IMR-90 (cell line): ENCODE data around the gene ADSS1. TPM values are rescaled to one million over a fixed set of nuclear protein-coding genes. Genes with fewer than 3 reads are reported as not detected.

ENCODE experiments used
- ATAC-seq: fragments of 200-7000 bp; cut with Tn5 transposase; 2 replicates; pipeline ENCODE4 v1.9.1; 2020; ENCODE audit warnings: low read depth, mild to moderate bottlenecking, moderate library complexity
- BruUV-seq: library from RNA; stranded (reverse); fragments of 400-500 nt; replicated peaks from 2 replicates; lab custom pipeline; 2021; lab: Mats Ljungman, UMichigan
- CTCF ChIA-PET: fragments of 300-600 bp; formaldehyde crosslinking; extraction: SDS; loops from one replicate; lab custom pipeline; 2021; ENCODE audit warnings: antibody characterized with exemption; lab: Yijun Ruan, JAX
- POLR2A ChIA-PET: fragments of 300-600 bp; sonication (Branson Sonifier 250); formaldehyde crosslinking; loops from one replicate; lab custom pipeline; 2022; ENCODE audit warnings: antibody characterized with exemption; ENCODE audit not compliant: unreplicated experiment; lab: Charles Lee
- DNase-seq: peaks from one replicate; pipeline ENCODE4 v3.0.0; 2013
- H2AFZ ChIP-seq: replicated peaks from 2 replicates; pipeline ENCODE3; 2013; ENCODE audit warnings: low read length, mild to moderate bottlenecking; ENCODE audit not compliant: poor library complexity
- H2AK5ac ChIP-seq: 2 replicates; pipeline ENCODE4 v1.6.1; 2013; ENCODE audit warnings: low read depth, low read length, inconsistent platforms
- H2AK9ac ChIP-seq: replicated peaks from 2 replicates; pipeline ENCODE3; 2013; ENCODE audit warnings: mild to moderate bottlenecking, low read depth, low read length, moderate library complexity; ENCODE audit not compliant: poor library complexity
- H2BK120ac ChIP-seq: 2 replicates; pipeline ENCODE4 v1.6.1; 2013; ENCODE audit warnings: low read depth, low read length, inconsistent platforms
- H2BK15ac ChIP-seq: 3 replicates; pipeline ENCODE4 v1.6.1; 2013; ENCODE audit warnings: low read depth, low read length, inconsistent platforms
- H2BK20ac ChIP-seq: 2 replicates; pipeline ENCODE4 v1.6.1; 2013; ENCODE audit warnings: low read depth, mild to moderate bottlenecking, inconsistent platforms, low read length, moderate library complexity
- H2BK5ac ChIP-seq: 2 replicates; pipeline ENCODE4 v1.6.1; 2013; ENCODE audit warnings: mild to moderate bottlenecking, low read depth, low read length, inconsistent platforms; ENCODE audit not compliant: poor library complexity, severe bottlenecking
- H3K14ac ChIP-seq: replicated peaks from 2 replicates; pipeline ENCODE4 v1.6.1; 2013; ENCODE audit warnings: low read depth, low read length, inconsistent platforms
- H3K18ac ChIP-seq: 2 replicates; pipeline ENCODE4 v1.6.1; 2013; ENCODE audit warnings: low read depth, low read length, control low read depth
- H3K23ac ChIP-seq: 2 replicates; pipeline ENCODE4 v1.6.1; 2013; ENCODE audit warnings: low read depth, low read length, inconsistent platforms
- H3K27ac ChIP-seq: 2 replicates; pipeline ENCODE4 v1.5.1; 2013; ENCODE audit warnings: mild to moderate bottlenecking, control low read depth, low read length; ENCODE audit not compliant: insufficient read depth
- H3K27me3 ChIP-seq: 2 replicates; pipeline ENCODE4 v1.6.1; 2013; ENCODE audit warnings: low read length; ENCODE audit not compliant: control insufficient read depth, insufficient read depth
- H3K36me3 ChIP-seq: 2 replicates; pipeline ENCODE4 v1.6.1; 2013; ENCODE audit warnings: low read length, mixed read lengths; ENCODE audit not compliant: control insufficient read depth, insufficient read depth
- H3K4ac ChIP-seq: 2 replicates; pipeline ENCODE4 v1.6.1; 2013; ENCODE audit warnings: low read depth, low read length, inconsistent platforms
- H3K4me1 ChIP-seq: 2 replicates; pipeline ENCODE4 v1.6.1; 2013; ENCODE audit warnings: low read length, mixed read lengths; ENCODE audit not compliant: control insufficient read depth, insufficient read depth
- H3K4me2 ChIP-seq: 2 replicates; pipeline ENCODE4 v1.6.1; 2013; ENCODE audit warnings: low read depth, mild to moderate bottlenecking, control low read depth, low read length, moderate library complexity
- H3K4me3 ChIP-seq: 2 replicates; pipeline ENCODE4 v1.5.1; 2013; ENCODE audit warnings: low read depth, mild to moderate bottlenecking, control low read depth, low read length, moderate library complexity; ENCODE audit not compliant: insufficient read depth
- H3K56ac ChIP-seq: 2 replicates; pipeline ENCODE4 v1.6.1; 2013; ENCODE audit warnings: low read length, inconsistent platforms; ENCODE audit not compliant: insufficient read depth; ENCODE audit errors: extremely low read depth
- H3K79me1 ChIP-seq, 2 experiments: 2 replicates each; pipeline ENCODE4 v1.6.1; 2013; ENCODE audit warnings: low read length in 2 of 2, inconsistent platforms in 1 of 2, low read depth in 1 of 2
- H3K9ac ChIP-seq: 2 replicates; pipeline ENCODE4 v1.6.1; 2013; ENCODE audit warnings: low read depth, low read length, control low read depth
- H3K9me1 ChIP-seq: 2 replicates; pipeline ENCODE4 v1.6.1; 2013; ENCODE audit warnings: low read length, inconsistent platforms; ENCODE audit not compliant: insufficient read depth
- H3K9me3 ChIP-seq: 2 replicates; pipeline ENCODE4 v1.6.1; 2013; ENCODE audit warnings: low read length; ENCODE audit not compliant: control insufficient read depth, insufficient read depth
- H4K20me1 ChIP-seq: 2 replicates; pipeline ENCODE4 v1.6.1; 2013; ENCODE audit warnings: low read length, inconsistent platforms; ENCODE audit not compliant: insufficient read depth
- H4K5ac ChIP-seq: 2 replicates; pipeline ENCODE4 v1.6.1; 2013; ENCODE audit warnings: mild to moderate bottlenecking, low read depth, low read length, control low read depth
- H4K8ac ChIP-seq, 2 experiments: 2 replicates each; pipeline ENCODE4 v1.6.1; 2013; ENCODE audit warnings: low read depth in 2 of 2, low read length in 2 of 2, control low read depth in 1 of 2, inconsistent platforms in 1 of 2
- H4K91ac ChIP-seq: 2 replicates; pipeline ENCODE4 v1.6.1; 2013; ENCODE audit warnings: low read depth, low read length, inconsistent platforms; ENCODE audit not compliant: insufficient read depth
- BHLHE40 ChIP-seq: fragments of 150-350 bp; IDR thresholded peaks from 2 replicates; pipeline ENCODE4 v1.6.1; 2016; ENCODE audit warnings: mild to moderate bottlenecking, low read depth, low read length
- CEBPB ChIP-seq: IDR thresholded peaks from 2 replicates; pipeline ENCODE4 v1.6.1; 2012; ENCODE audit warnings: low read depth, low read length, improper control_type of control experiment
- CHD1 ChIP-seq: IDR thresholded peaks from 2 replicates; pipeline ENCODE4 v1.6.1; 2012; ENCODE audit warnings: low read depth, low read length, improper control_type of control experiment
- ELK1 ChIP-seq: fragments of 150-350 bp; IDR thresholded peaks from 2 replicates; pipeline ENCODE4 v1.6.1; 2016; ENCODE audit warnings: low read depth, mild to moderate bottlenecking, low read length, moderate library complexity, borderline replicate concordance
- FOS ChIP-seq: fragments of 150-350 bp; IDR thresholded peaks from 2 replicates; pipeline ENCODE4 v1.6.1; 2016; ENCODE audit warnings: low read depth, low read length
- MAFK ChIP-seq: IDR thresholded peaks from 2 replicates; pipeline ENCODE4 v1.6.1; 2012; ENCODE audit warnings: low read depth, low read length, improper control_type of control experiment
- MAZ ChIP-seq: IDR thresholded peaks from 2 replicates; pipeline ENCODE4 v1.6.1; 2012; ENCODE audit warnings: low read depth, mild to moderate bottlenecking, low read length, improper control_type of control experiment, moderate library complexity, borderline replicate concordance
- MXI1 ChIP-seq: IDR thresholded peaks from 2 replicates; pipeline ENCODE4 v1.6.1; 2012; ENCODE audit warnings: low read depth, mild to moderate bottlenecking, low read length, moderate library complexity, borderline replicate concordance
- RAD21 ChIP-seq: IDR thresholded peaks from 2 replicates; pipeline ENCODE4 v1.6.1; 2012; ENCODE audit warnings: low read length, improper control_type of control experiment
- RFX5 ChIP-seq: IDR thresholded peaks from 2 replicates; pipeline ENCODE4 v1.8.0; 2012; ENCODE audit warnings: low read depth, mild to moderate bottlenecking, low read length, moderate library complexity
- WGBS, 2 experiments: methylation state at CpG; one replicate each; pipeline versions ENCODE4 v1.1.5 to v1.1.7; 2013; ENCODE audit warnings: missing lambda C conversion rate in 2 of 2; ENCODE audit not compliant: insufficient read length in 1 of 2; ENCODE audit errors: extremely low coverage in 2 of 2; 5-methylcytosine and 5-hydroxymethylcytosine counted together
- dilution Hi-C: fragments of 300-500 bp; cut with HindIII; formaldehyde crosslinking; loops from one replicate; pipeline ENCODE4 v1.14.3; 2018; ENCODE audit warnings: low sequenced_read_pairs; ENCODE audit not compliant: unreplicated experiment
- in situ Hi-C: fragments of 300-500 bp; cut with MboI; formaldehyde crosslinking; loops from 3 replicates; pipeline ENCODE4 v1.14.3; 2019; ENCODE audit warnings: low sequenced_read_pairs, inconsistent platforms, mixed read lengths
- intact Hi-C: fragments of 100-400 bp; cut with micrococcal nuclease; formaldehyde crosslinking; loops from 2 replicates; pipeline ENCODE4 v1.10.0; 2022
- polyA plus RNA-seq, 3 experiments: library from polyadenylated mRNA; depleted of rRNA; stranded (reverse); fragments of >200 nt; gene quantifications; 2 replicates each; pipeline ENCODE4 v1.2.3, GENCODE V29; 2012; ENCODE audit warnings: low replicate concordance in 1 of 3
- total RNA-seq: library from RNA; depleted of rRNA; stranded (reverse); fragments of >200 nt; gene quantifications from 2 replicates; pipeline ENCODE4 v1.2.3, GENCODE V29; 2012
- TF ChIP-seq, protein P1 (sequence below): conservative IDR thresholded peaks from 2 replicates; pipeline ENCODE4 v1.5.1; 2012; ENCODE audit warnings: mild to moderate bottlenecking, low read depth, low read length, improper control_type of control experiment
- TF ChIP-seq, protein P2 (sequence below): fragments of 150-350 bp; IDR thresholded peaks from 2 replicates; pipeline ENCODE4 v1.6.1; 2017; ENCODE audit warnings: mild to moderate bottlenecking, antibody characterized with exemption, low read length, low read depth

The ADSS1 gene
- total and polyA plus RNA-seq, 2 of the 4 experiments (the other 2 are of a cell fraction): 1.8 to 5.2 TPM

GRCh38 chr14:104714681-104715080 lies 9.3 kb upstream of the ADSS1 start:
- Histone ChIP-seq H2AK9ac (no peak overlapping the region), H3K36me3 (peaks cover 73% of the 10 kb centered on the region), H2AFZ (no peak overlapping the region), H3K4me2 (no peak overlapping the region), H3K9me3 (no peaks in the 10 kb centered on the region), H4K91ac (no peak overlapping the region), H2BK5ac (no peak overlapping the region), H4K5ac (no peak overlapping the region), H3K23ac (no peak overlapping the region), H3K4ac (no peak overlapping the region), H3K18ac (no peak overlapping the region), H3K79me1 (peaks cover 2 to 5% of the 10 kb centered on the region in 2 experiments; a peak in 1 of 4 replicates), H3K9ac (no peak overlapping the region), H3K9me1 (no peaks in the 10 kb centered on the region), H2BK20ac (no peak overlapping the region), H4K8ac (no peak overlapping the region), H3K4me3 (no peak overlapping the region), H2BK120ac (no peak overlapping the region), H2BK15ac (no peak overlapping the region), H4K20me1 (no peaks in the 10 kb centered on the region), H3K14ac (no peak overlapping the region), H3K27me3 (no peaks in the 10 kb centered on the region), H3K27ac (no peak overlapping the region), H2AK5ac (no peak overlapping the region), H3K4me1 (no peaks in the 10 kb centered on the region), H3K56ac (no peak overlapping the region)
- ChIA-PET POLR2A (no interaction called here), CTCF (no interaction called here)
- 94% methylated on average over 10 of the region's 31 CpGs; no CpG with 5 or more reads in 1 of the 2 experiments for WGBS, 2 experiments
- BruUV-seq: no TSS peak
- intact Hi-C loops: no loop called here
- no peak for ATAC-seq
- dilution Hi-C loops: no loop called here
- no peak for DNase-seq
- in situ Hi-C loops: no loop called here
- TF ChIP-seq RFX5: no peak
- TF ChIP-seq BHLHE40: no peak
- TF ChIP-seq MAFK: no peak
- TF ChIP-seq MXI1: no peak
- no peak for TF ChIP-seq CEBPB
- TF ChIP-seq, protein P1, sequence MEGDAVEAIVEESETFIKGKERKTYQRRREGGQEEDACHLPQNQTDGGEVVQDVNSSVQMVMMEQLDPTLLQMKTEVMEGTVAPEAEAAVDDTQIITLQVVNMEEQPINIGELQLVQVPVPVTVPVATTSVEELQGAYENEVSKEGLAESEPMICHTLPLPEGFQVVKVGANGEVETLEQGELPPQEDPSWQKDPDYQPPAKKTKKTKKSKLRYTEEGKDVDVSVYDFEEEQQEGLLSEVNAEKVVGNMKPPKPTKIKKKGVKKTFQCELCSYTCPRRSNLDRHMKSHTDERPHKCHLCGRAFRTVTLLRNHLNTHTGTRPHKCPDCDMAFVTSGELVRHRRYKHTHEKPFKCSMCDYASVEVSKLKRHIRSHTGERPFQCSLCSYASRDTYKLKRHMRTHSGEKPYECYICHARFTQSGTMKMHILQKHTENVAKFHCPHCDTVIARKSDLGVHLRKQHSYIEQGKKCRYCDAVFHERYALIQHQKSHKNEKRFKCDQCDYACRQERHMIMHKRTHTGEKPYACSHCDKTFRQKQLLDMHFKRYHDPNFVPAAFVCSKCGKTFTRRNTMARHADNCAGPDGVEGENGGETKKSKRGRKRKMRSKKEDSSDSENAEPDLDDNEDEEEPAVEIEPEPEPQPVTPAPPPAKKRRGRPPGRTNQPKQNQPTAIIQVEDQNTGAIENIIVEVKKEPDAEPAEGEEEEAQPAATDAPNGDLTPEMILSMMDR: no peak
- no peak for TF ChIP-seq ELK1
- TF ChIP-seq FOS: no peak
- TF ChIP-seq, protein P2, sequence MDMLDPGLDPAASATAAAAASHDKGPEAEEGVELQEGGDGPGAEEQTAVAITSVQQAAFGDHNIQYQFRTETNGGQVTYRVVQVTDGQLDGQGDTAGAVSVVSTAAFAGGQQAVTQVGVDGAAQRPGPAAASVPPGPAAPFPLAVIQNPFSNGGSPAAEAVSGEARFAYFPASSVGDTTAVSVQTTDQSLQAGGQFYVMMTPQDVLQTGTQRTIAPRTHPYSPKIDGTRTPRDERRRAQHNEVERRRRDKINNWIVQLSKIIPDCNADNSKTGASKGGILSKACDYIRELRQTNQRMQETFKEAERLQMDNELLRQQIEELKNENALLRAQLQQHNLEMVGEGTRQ: no peak
- no peak for TF ChIP-seq MAZ
- TF ChIP-seq CHD1: no peak
- no peak for TF ChIP-seq RAD21
